ENCODE results near the gene FLRT2. TPM values are rescaled to one million over a fixed set of nuclear protein-coding genes. Genes with fewer than 3 reads are reported as not detected.

Gene FLRT2
- total and polyA plus RNA-seq, 10 of the 15 experiments (the other 5 are each of a cell fraction or from before 2014, with no cell fraction given), result 0.03 to 0.13 TPM; not detected in 8

DNA sequence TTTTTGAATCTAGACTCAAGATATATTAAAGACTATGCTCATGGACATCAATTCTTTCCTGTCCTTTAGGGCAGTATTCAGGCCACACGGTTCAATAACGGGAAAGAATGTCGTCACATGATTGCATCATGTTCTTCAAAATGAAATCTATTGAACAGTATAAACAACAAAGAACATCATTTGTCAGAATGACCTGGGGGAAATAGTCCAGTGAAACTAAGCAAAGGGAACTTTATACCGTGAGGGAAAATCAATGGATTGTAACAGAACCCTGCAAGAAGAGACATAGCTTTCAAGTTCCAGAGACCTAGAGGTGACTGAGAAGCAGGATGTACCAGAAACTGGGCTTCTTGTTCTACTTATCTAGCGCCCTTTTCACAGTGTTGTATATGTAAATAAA is 32.7 kb downstream of the FLRT2 start (continued):
- TF ChIP-seq, protein P1, sequence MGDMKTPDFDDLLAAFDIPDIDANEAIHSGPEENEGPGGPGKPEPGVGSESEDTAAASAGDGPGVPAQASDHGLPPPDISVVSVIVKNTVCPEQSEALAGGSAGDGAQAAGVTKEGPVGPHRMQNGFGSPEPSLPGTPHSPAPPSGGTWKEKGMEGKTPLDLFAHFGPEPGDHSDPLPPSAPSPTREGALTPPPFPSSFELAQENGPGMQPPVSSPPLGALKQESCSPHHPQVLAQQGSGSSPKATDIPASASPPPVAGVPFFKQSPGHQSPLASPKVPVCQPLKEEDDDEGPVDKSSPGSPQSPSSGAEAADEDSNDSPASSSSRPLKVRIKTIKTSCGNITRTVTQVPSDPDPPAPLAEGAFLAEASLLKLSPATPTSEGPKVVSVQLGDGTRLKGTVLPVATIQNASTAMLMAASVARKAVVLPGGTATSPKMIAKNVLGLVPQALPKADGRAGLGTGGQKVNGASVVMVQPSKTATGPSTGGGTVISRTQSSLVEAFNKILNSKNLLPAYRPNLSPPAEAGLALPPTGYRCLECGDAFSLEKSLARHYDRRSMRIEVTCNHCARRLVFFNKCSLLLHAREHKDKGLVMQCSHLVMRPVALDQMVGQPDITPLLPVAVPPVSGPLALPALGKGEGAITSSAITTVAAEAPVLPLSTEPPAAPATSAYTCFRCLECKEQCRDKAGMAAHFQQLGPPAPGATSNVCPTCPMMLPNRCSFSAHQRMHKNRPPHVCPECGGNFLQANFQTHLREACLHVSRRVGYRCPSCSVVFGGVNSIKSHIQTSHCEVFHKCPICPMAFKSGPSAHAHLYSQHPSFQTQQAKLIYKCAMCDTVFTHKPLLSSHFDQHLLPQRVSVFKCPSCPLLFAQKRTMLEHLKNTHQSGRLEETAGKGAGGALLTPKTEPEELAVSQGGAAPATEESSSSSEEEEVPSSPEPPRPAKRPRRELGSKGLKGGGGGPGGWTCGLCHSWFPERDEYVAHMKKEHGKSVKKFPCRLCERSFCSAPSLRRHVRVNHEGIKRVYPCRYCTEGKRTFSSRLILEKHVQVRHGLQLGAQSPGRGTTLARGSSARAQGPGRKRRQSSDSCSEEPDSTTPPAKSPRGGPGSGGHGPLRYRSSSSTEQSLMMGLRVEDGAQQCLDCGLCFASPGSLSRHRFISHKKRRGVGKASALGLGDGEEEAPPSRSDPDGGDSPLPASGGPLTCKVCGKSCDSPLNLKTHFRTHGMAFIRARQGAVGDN (IDR thresholded peaks at IDR 0.05), result no peak

DNA sequence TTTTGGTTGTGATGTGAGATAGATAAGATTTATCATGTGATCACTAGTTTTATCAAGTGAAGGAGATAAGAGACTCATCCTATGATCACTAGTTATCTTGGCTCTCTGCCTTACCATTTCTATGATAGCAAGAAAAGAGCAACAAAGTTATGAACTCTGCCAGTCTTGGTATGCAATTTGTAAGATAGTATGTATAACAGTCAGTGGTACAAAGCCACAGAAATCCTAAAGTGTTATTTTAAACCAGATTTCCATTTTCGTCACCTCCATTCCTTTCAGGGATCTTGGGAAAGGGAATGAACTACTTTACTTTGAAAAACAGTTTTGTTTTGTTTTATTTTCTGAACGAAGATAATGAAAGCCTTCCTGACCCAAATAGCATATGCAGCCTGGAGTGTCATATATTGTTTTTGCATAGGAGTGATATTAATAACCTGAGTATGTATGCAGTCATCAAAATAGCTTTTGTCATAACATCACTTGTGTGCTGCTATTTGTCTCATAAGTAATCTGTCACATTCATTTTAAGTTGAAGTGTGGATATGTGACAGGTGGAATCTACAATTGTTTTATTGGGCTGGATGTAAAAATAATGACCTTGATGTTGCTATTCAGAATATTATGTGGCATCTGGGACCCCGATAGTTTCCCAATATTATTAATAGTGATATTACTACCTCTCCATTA is 35.0 kb downstream of the FLRT2 start:
- H2AFZ ChIP-seq (ENCODE audit: control insufficient read depth, low read depth, low read length), result no peak overlapping the region
- H3K4me1 ChIP-seq (ENCODE audit: control insufficient read depth, insufficient read depth, low read length), result no peaks in the 10 kb centered on the region
- POLR2A ChIA-PET, result no interaction called here
- no peaks in the 10 kb centered on the region for H4K20me1 ChIP-seq (ENCODE audit: control insufficient read depth, insufficient read depth)
- H3K4me2 ChIP-seq (ENCODE audit: control insufficient read depth, insufficient read depth), result no peak overlapping the region
- no peaks in the 10 kb centered on the region for H3K9me3 ChIP-seq (replicated peaks; ENCODE audit: control insufficient read depth, insufficient read depth, low read length)
- no peak overlapping the region for H3K4me3 ChIP-seq
- CTCF ChIA-PET, result no interaction called here
- 0% methylated on average over 3 of the region's 3 CpGs for WGBS (ENCODE audit: insufficient coverage, insufficient replicate concordance, low lambda C conversion rate, missing lambda C conversion rate)
- no peak for DNase-seq (ENCODE audit: low read depth, low spot score)
- H3K79me2 ChIP-seq (ENCODE audit: control insufficient read depth, insufficient read depth, low read length), result no peaks in the 10 kb centered on the region
- no peak for FAIRE-seq
- no peaks in the 10 kb centered on the region for H3K27me3 ChIP-seq (replicated peaks in 1 of 2; ENCODE audit: control insufficient read depth in 2 of 2, insufficient read depth in 2 of 2, low read length in 1 of 2)
- H3K27ac ChIP-seq (ENCODE audit: control insufficient read depth, insufficient read depth), result no peak overlapping the region
- no peak for ATAC-seq
- SMC1A ChIA-PET (ENCODE audit: uncharacterized antibody, unreplicated experiment), result no interaction called here
- H3K9ac ChIP-seq (ENCODE audit: control insufficient read depth, insufficient read depth, low read length), result no peak overlapping the region
- in situ Hi-C loops (cut with MboI) (no loop called here), intact Hi-C loops (cut with micrococcal nuclease; ENCODE audit: unreplicated experiment) (no loop called here)
- no TSS peak for BruUV-seq (replicated peaks)
- RAD21 ChIA-PET (ENCODE audit: unreplicated experiment), result no interaction called here
- no peaks in the 10 kb centered on the region for H3K36me3 ChIP-seq (ENCODE audit: control insufficient read depth in 2 of 2, insufficient read depth in 2 of 2, low read length in 1 of 2)
- TF ChIP-seq CHD2 (IDR thresholded peaks at IDR 0.05; ENCODE audit: borderline replicate concordance, low read depth, low read length) (no peak), MTA3 (IDR thresholded peaks at IDR 0.05; ENCODE audit: borderline replicate concordance, low read length) (no peak), WRNIP1 (IDR thresholded peaks at IDR 0.05; ENCODE audit: borderline replicate concordance, low read depth, low read length) (no peak), DPF2 (IDR thresholded peaks at IDR 0.05) (no peak), PML (IDR thresholded peaks at IDR 0.05; ENCODE audit: low read length) (no peak), CHD4 (IDR thresholded peaks at IDR 0.05) (no peak), SRF (IDR thresholded peaks at IDR 0.05; ENCODE audit: low read depth in 2 of 2, low read length in 2 of 2) (no peak), BHLHE40 (IDR thresholded peaks at IDR 0.05; ENCODE audit: borderline replicate concordance in 1 of 2, low read depth in 2 of 2, low read length in 1 of 2) (no peak)
- TF ChIP-seq, protein P2, sequence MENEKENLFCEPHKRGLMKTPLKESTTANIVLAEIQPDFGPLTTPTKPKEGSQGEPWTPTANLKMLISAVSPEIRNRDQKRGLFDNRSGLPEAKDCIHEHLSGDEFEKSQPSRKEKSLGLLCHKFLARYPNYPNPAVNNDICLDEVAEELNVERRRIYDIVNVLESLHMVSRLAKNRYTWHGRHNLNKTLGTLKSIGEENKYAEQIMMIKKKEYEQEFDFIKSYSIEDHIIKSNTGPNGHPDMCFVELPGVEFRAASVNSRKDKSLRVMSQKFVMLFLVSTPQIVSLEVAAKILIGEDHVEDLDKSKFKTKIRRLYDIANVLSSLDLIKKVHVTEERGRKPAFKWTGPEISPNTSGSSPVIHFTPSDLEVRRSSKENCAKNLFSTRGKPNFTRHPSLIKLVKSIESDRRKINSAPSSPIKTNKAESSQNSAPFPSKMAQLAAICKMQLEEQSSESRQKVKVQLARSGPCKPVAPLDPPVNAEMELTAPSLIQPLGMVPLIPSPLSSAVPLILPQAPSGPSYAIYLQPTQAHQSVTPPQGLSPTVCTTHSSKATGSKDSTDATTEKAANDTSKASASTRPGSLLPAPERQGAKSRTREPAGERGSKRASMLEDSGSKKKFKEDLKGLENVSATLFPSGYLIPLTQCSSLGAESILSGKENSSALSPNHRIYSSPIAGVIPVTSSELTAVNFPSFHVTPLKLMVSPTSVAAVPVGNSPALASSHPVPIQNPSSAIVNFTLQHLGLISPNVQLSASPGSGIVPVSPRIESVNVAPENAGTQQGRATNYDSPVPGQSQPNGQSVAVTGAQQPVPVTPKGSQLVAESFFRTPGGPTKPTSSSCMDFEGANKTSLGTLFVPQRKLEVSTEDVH (IDR thresholded peaks at IDR 0.05; ENCODE audit: low read depth, partially characterized antibody), result no peak
- TF ChIP-seq, protein P3, sequence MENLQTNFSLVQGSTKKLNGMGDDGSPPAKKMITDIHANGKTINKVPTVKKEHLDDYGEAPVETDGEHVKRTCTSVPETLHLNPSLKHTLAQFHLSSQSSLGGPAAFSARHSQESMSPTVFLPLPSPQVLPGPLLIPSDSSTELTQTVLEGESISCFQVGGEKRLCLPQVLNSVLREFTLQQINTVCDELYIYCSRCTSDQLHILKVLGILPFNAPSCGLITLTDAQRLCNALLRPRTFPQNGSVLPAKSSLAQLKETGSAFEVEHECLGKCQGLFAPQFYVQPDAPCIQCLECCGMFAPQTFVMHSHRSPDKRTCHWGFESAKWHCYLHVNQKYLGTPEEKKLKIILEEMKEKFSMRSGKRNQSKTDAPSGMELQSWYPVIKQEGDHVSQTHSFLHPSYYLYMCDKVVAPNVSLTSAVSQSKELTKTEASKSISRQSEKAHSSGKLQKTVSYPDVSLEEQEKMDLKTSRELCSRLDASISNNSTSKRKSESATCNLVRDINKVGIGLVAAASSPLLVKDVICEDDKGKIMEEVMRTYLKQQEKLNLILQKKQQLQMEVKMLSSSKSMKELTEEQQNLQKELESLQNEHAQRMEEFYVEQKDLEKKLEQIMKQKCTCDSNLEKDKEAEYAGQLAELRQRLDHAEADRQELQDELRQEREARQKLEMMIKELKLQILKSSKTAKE (IDR thresholded peaks at IDR 0.05; ENCODE audit: low read depth, poor library complexity, severe bottlenecking), result no peak

All from GM12878 (cell line).